ENCODE measurements around the gene CACNA1A.

GRCh38 chr19:13303381-13304129, 202.7 kb downstream of the CACNA1A start:
- no peak for TF ChIP-seq CTCF (IDR thresholded peaks at IDR 0.05)
- no peak for TF ChIP-seq EZH2 (IDR thresholded peaks at IDR 0.05)

Measured in neural progenitor cell (in vitro differentiated cells).